CD4-positive, alpha-beta T cell treated with Interleukin-12 subunit alpha and Interleukin-12 subunit beta, for 1 hour (primary cell): ENCODE data around the gene DNAH12.
"Not testable (repeated sequence)": the region's sequence is repeated elsewhere in the genome, so short reads cannot be mapped to it uniquely, and the experiment has no call there.

ENCODE experiments used
- DNase-seq: peaks from one replicate; pipeline ENCODE4 v3.0.0-alpha.2; 2020

The DNAH12 gene

DNA sequence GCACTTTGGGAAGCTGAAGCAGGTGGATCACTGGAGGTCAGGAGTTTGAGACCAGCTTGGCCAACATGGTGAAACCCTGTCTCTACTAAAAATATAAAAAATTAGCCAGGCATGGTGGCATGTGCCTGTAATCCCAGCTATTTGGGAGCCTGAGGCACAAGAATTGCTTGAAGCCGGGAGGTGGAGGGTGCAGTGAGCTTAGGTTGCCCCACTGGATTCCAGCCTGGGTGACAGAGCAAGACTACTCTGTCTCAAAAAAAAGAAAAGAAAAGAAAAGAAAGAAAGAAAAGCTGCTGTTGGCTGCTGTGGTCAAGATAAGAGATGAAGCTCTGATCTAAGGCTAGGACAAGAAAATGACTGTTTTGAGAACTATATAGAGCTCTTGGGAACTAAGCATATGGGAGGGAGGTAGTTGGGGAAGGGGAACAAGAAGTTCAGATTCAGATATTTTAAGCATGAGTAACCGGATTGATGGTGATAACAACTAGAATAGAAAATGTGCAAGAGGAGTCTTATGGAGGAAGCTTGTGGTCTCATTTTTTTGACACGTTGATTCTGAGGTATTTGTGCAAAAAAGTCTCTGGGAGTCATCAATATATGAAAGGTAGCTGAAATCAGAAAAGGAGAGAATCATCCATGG lies 25.7 kb downstream of the DNAH12 start:
- DNase-seq: no peak

DNA sequence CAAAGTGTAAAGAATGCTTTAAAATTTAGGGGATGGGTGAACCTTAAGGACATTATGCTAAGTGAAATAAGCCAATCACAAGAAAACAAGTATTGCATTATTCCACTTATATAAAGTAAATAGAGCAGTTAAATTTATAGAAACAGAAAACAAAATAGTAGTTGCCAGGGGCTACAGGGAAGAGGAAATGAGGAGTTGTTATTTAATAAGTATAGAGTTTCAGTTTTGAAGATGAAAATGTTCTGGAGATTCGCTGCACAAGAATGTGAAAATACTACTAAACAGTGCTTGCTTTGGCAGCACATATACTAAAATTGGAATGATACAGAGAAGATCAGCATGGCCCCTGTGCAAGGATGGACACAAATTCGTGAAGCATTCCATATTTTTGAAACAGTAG lies 32.0 kb downstream of the DNAH12 start:
- no peak for DNase-seq

DNA sequence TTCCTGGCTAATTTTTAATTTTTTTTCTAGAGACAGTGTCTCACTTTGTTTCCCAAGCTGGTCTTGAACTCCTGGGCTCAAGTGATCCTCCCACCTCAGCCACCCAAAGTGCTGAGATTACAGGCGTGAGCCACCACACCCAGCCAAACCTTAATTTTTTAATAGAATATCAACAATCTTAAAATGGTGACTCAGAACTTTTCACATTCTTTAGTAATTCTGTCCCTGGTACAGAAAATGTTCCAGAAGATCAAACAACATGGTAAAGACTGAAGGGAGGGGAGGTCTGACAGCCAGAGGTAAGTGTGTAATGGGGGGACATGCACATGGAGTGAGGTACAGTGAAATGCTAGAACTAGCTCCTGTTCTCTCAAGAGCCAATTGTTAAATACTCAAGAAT lies 38.2 kb downstream of the DNAH12 start:
- DNase-seq: no peak

DNA sequence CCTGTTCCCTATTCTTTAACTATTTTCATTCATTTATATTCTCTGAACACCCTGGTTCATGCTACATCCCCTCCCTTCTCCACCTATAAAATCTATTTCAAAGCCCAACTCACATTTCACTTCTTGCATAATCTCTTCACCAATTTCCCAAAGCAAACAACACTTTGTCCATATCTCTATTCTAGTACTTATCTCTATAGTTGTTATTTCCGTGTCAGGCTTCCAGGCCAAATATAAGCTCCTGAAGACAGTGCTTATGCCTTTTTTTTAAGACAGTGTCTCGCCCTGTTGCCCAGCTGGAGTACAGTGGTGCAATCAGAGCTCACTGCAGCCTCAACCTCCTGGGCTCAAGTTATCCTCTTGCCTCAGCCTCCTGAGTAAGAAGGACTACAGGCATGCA lies 43.6 kb downstream of the DNAH12 start:
- no peak for DNase-seq

DNA sequence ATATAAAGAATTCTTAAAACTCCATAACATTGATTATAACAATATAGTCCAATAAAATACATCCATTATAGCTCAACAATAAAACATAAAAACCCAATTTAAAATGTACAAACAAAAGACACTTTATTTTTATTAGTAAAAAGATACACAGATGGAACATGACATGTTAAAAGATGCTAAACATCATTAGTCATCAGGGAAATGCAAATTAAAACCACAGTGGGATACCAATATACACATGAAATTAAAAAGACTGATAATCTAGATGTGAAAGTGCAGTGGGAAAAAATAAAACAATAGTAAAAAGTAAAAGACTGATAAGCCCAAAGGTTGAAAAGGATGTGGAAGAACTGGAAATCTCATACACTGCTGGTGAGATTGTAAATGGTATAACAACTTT lies 46.2 kb downstream of the DNAH12 start:
- no peak for DNase-seq

DNA sequence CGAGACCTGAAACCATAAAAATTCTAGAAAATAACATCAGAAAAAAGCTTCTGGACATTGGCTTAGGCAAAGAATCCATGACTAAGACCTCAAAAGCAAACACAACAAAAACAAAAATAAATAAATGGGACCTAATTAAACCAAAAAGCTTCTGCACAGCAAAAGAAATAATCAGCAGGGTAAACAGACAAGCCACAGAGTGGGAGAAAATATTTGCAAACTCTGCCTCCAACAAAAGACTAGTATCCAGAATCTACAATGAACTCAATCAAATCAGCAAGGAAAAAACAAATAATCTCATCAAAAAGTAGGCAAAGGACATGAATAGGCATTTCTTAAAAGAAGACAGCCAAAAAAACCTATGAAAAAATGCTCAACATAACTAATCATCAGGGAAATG lies 59.6 kb downstream of the DNAH12 start:
- DNase-seq: no peak

DNA sequence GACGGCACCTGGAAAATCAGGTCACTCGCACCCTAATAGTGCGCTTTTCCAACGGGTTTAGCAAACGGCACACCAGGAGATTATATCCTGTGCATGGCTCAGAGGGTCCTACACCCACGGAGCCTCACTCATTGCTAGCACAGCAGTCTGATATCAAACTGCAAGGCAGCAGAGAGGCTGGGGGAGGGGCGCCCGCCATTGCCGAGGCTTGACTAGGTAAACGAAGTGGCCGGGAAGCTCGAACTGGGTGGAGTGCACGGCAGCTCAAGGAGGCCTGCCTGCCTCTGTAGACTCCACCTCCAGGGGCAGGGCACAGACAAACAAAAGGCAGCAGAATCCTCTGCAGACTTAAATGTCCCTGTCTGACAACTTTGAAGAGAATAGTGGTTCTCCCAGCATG lies 67.0 kb downstream of the DNAH12 start:
- DNase-seq: not testable (repeated sequence)

DNA sequence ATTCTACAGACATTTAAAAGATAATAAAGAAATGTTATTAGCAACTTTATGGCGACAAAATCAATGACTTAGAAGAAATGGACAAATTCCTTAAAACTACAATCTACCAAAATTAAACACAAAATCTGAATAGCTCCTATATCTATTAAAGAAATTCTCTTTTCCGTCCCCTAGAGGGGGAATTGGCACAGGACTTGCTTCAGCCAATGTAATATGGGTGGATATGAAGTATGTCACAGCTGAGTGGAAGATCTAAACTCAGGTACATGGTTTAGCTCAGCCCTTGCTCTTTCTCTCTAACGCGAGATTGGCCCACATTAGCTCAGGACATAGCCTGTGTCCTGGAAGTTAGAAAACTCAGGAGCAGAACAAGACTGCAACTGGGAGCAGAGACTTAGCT lies 79.3 kb downstream of the DNAH12 start:
- DNase-seq: no peak

DNA sequence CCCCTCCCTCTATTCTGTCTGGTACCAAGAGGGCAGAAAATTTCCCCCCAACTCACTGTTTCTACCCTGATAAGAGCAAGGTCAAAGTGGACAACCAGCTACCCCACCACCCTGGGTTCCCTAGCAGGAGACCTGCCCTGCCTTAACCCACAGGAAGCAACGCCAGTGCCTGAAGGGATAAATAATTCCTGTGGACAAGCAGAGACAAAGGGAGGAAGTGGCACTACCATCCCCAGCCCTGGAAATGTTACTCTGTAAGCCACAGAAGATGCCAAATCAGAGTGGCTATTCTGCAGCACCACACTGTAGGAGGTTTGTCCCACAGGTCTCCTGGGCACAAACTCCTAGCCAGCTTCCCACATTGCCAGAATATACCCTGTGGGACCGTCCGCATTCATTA lies 80.1 kb downstream of the DNAH12 start:
- no peak for DNase-seq

DNA sequence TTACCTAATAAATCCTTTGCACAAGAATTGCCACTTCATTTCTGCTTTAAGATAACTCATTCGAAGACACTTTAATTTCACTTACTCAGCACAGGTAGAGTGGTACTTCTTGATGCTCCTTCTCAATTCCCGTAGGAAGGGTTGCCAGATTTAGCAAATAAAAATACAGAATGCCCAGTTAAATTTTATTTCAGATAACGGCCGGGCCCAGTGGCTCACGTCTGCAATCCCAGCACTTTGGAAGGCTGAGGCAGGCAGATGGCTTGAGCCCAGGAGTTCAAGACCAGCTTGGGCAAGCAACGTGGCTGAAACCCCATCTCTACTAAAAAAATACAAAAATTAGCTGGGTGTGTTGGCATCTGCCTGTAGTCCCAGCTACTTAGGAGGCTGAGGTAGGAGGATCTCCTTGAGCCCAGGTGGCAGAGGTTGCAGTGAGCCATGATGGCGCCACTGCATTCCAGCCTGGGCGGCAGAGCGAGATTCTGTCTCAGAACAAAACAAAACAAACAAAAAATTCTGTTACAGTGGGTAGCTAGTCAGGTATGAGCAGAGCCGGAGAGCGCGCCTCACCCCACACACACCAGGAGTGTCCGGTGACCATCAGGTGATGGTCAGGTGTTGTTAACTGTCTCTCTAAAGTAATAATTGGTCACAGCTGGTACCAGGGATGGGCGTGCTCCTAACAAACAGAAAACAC lies 92.8 kb downstream of the DNAH12 start:
- DNase-seq: no peak

DNA sequence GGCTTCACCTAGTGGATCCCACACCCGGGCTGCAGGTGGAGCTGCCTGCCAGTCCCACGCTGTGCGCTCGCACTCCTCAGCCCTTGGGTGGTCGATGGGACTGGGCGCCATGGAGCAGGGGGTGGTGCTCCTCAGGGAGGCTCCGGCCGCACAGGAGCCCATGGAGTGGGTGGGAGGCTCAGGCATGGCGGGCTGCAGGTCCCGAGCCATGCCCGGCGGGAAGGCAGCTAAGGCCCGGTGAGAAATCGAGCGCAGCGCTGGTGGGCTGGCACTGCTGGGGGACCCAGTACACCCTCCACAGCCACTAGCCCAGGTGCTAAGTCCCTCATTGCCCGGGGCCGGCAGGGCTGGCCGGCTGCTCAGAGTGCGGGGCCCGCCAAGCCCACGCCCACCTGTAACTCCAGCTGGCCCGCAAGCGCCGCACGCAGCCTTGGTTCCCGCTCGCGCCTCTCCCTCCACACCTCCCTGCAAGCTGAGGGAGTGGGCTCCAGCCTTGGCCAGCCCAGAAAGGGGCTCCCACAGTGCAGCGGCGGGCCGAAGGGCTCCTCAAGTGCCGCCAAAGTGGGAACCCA lies 94.8 kb downstream of the DNAH12 start:
- not testable (repeated sequence) for DNase-seq

DNA sequence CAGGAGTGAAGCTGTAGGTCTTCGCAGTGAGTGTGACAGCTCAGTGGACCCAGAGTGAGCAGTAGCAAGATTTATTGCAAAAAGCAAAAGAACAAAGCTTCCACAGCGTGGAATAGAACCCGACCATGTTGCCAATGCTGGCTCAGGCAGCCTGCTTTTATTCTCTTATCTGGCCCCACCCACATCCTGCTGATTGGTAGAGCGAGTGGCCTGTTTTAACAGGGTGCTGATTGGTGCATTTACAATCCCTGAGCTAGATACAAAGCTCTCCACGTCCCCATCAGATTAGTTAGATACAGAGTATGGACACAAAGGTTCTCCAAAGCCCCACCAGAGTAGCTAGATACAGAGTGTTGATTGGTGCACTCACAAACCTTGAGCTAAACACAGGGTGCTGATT lies 95.7 kb downstream of the DNAH12 start:
- not testable (repeated sequence) for DNase-seq

DNA sequence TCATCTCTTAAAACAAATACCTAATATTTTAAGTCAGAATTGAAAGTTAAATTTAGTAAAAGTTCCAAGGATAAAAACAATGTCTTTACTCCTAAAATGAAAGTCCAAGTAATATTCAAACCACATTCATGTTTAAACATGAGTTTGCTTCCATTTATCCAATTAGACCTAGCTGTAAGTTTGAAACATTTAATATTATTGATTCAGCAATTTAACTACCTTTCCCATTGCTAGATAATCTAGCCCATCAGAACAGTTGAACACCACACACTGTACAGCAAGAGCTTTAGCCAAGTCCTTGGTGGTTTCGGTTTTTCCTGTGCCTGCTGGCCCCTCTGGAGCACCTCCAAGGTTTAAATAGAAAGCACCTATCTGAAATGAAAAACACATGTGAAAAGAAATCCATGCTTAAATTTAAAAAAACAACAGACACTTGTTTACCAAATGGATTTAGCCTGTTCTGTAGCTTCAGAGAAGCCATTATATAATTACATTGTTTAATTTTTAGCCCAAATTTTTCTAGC lies 97.8 kb downstream of the DNAH12 start:
- no peak for DNase-seq

DNA sequence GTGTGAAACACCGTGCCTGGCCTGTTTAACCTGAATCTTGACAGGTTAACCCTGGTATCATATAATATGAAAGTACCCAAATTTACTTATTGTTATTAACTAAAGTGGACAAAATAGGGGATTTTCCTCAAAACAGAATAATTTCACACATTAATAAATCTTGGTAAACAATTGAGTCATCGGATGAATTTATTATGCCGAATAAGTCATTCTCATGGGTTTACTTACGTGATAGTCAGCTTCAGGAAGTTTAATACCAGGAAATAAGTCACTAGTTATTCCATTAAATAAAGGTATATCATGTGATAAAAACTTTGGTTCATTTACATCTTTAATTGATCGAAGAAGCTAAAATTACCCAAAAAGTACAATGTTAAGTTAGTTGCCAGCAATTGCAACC lies 99.7 kb downstream of the DNAH12 start:
- no peak for DNase-seq

DNA sequence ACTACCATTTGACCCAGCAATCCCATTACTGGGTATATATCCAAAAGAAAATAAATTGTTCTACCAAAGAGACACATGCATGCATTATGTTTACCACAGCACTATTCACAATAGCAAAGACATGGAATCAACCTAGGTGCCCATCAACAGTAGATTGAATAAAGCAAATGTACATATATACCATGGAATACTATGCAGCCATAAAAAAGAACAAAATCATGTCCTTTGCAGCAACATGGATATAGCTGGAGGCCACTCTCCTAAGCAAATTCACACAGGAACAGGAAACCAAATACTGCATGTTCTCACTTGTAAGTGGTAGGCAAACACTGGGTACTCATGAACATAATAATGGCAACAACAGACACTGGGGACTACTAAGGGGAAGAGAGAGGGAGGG lies 104.0 kb downstream of the DNAH12 start:
- not testable (repeated sequence) for DNase-seq

DNA sequence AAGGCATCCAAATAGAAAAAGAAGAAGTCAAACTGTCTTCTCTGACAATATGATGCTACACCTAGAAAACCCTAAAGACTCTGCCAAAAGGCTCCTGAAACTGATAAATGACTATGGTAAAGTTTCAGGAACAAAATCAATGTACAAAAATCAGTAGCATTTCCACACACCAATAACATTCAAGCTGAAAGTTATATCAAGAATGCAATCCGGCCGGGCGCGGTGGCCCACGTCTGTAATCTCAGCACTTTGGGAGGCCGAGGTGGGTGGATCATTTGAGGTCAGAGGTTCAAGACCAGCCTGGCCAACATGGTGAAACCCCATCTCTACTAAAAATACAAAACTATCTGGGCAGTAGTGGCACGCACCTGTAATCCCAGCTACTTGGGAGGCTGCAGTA lies 105.7 kb downstream of the DNAH12 start:
- not testable (repeated sequence) for DNase-seq

DNA sequence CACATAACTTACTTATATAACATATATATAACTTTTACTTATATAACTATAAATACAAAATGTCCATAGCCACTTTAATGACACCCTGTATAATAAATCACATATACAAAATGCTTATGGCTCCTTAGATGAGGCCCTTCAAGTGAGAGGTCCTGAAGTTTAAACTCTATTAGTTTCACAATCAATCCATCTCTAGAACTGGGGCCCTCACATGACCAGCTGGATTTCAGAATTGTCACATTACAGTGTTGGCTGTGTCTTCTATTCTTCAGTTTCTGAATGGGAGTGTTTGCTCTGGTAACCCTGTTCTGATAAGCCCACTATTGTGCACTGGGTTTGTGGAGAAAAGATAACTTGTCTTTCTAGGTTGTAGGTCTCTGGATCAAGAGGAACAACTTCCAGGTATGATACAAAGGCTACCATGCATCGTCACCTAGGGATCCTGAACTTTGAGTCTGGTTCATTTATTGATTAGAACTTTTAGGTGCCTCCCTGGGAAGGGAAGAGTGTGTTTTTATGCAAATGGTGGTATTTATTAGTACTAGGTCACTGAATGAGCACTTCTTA lies 107.9 kb downstream of the DNAH12 start:
- DNase-seq: no peak

DNA sequence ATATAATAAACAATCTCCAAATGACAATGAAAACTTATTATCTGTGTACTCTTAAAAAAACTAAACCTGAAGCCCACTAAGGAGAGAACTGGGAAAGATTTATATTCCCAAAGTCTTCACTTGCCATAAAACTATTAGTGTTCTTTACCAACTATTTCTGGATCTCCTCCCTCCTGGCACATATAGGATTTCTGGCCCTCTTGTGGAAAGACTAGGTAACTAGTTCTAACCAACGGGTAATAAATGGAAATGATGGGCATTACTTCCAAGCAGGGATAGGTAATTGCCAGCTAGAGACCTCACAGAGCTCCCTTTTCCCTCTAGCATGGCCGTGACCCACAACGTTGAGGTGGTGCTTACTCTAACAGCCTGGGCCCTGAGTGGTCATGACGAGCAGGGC lies 110.1 kb downstream of the DNAH12 start:
- no peak for DNase-seq

DNA sequence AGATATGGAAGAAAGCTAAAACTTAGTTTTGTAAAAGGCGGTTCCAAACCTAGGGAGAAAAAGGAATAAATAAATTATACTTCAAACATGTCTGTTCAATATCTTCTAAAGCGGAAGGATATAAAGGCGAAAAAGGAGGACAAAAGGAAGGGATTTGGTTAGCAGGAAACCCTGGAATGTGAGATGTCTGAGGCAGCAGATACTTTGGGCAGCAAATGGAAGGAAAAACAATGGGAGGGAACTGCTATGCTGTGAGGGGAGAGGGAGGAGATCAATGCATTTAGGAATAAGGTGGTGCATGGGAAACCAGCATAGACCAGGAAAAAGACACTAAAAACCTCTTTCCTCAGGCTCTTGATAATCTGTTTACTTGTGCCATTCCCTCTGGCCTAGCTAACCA lies 120.8 kb downstream of the DNAH12 start:
- DNase-seq: no peak

DNA sequence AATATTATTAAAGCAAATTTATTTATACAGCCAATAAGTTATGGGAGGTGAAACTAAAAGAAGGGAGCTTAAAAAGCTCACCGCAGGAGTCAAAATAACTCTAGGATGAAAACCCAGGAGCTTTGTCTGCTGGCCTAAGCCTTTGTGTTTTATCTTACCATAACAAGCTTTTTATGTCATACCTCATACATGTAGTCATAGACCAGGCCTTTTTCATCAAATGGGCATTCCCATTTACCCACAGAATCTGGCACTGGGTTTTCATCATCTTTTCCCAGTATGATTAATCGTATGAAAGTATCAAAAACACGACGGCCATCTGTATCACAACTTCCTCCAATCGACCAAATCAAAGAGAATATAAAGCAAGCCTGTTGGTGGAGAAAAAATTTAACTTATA lies 122.8 kb downstream of the DNAH12 start:
- DNase-seq: no peak

DNA sequence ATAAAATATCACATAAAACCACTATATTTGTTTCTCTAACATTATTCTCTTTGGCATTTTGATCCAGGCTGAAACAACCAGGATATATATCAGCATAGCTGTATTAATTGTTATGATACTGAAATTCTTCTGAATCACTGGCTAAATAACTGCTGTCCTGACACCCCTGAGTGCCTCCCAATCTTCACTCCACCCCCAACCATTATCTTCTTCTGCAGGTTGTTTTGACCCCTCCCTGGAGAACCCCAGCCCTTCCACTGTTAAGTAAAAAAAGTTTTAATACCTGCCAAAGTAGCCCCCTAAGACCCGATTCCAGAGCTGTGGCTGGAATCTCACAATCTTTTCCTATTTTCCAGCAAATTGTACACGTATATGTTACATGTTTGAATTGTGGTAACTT lies 124.1 kb downstream of the DNAH12 start:
- DNase-seq: no peak

DNA sequence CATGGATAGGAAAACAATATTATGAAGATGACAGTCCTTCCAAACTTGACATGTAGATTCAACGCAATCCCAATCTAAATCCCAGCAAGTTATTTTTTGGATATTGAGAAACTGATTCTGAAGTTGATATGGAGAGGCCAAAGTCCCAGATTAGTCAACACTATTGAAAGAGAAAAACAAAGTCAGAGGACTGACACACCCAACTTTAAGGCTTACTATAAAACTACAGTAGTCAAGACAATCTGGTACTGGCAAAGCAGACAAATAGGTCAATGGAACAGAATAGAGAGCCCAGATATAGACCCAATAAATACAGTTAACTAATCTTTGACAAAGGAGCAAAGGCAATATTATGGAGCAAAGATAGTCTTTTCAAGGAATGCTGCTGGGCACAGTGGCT lies 132.4 kb downstream of the DNAH12 start:
- DNase-seq: no peak

DNA sequence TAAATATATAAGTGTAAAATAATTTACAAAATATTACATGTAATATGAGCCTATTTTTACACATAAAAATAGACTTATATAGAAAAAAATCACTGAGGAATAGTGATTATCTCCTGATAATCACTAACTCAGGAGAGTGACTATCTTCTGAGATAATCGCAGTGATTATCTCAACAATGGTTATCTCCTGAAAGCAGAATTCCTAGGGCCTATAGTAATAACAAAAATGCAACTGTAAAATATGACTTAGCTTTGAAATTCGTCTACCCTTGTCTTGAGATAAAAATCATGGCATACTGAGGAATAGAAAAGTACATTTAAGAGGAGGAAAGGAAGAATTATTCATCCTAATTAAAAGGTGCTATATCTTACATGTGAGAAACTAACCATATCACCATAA lies 134.7 kb downstream of the DNAH12 start:
- DNase-seq: no peak

DNA sequence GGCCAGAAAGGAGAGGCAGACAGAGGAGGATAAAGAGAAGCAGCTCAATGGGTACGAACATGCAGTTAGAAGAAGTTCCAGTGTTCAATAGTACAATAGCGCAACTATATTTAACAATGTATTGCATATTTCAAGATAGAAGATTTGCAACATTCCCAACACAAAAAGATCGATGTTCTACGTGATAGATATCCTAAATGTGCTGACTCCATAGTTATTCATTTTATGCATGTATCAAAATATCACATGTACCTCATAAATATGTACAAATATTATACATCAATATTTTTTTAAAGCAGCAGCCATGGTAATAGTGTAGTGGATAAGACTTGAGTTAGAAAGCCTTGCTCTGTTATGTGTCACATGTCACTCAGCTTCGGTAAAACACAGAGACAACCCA lies 141.5 kb downstream of the DNAH12 start:
- no peak for DNase-seq
